Upper lobe of left lung (tissue), 6 donors: ENCODE results near the gene NRIP2. TPM values are rescaled to one million over a fixed set of nuclear protein-coding genes. Genes with fewer than 3 reads are reported as not detected.
"Not testable (repeated sequence)": the region's sequence is repeated elsewhere in the genome, so short reads cannot be mapped to it uniquely, and the experiment has no call there.

ENCODE experiments used
- ATAC-seq, 2 donors: fragments of 200-7000 bp; cut with Tn5 transposase; one replicate each; pipeline ENCODE4 v1.9.1; 2022; ENCODE audit warnings: mild to moderate bottlenecking in 2 of 2, moderate library complexity in 2 of 2; ENCODE audit not compliant: low FRiP score in 2 of 2
- DNase-seq, 2 donors: peaks; one replicate each; pipeline ENCODE4 v3.0.0-alpha.2; 2019 to 2020
- H3K27ac ChIP-seq, 4 donors: fragments of 200-600 bp; sonication (generic); one replicate each; pipeline ENCODE4 v1.5.1; 2016 to 2019
- H3K27me3 ChIP-seq, 4 donors: fragments of 200-600 bp; sonication (generic); one replicate each; pipeline ENCODE4 v1.5.1; 2017 to 2019
- H3K36me3 ChIP-seq, 4 donors: fragments of 200-600 bp; sonication (generic); one replicate each; pipeline ENCODE4 v1.5.1; 2016 to 2019
- H3K4me1 ChIP-seq, 4 donors: fragments of 200-600 bp; sonication (generic); one replicate each; pipeline ENCODE4 v1.5.1; 2018 to 2019
- H3K4me3 ChIP-seq, 4 donors: fragments of 200-600 bp; sonication (generic); one replicate each; pipeline ENCODE4 v1.5.1; 2017 to 2019; ENCODE audit warnings: mild to moderate bottlenecking in 2 of 4, moderate library complexity in 1 of 4
- H3K9me3 ChIP-seq, 4 donors: fragments of 200-600 bp; sonication (generic); one replicate each; pipeline ENCODE4 v1.5.1; 2018 to 2019
- CTCF ChIP-seq, 6 experiments: fragments of 450-650 bp in 4 of 6; fragments of 200-600 bp in 2 of 6; sonication (generic) in 2 of 6; IDR thresholded peaks; one replicate each; pipeline ENCODE4 v1.5.1; 2016 to 2019; ENCODE audit warnings: antibody characterized with exemption in 6 of 6
- EP300 ChIP-seq, 4 donors: sonication (generic); formaldehyde crosslinking; IDR thresholded peaks; one replicate each; pipeline ENCODE4 v1.5.1; 2017; ENCODE audit warnings: antibody characterized with exemption in 4 of 4, control low read depth in 2 of 4
- POLR2A ChIP-seq, 4 donors: fragments of 450-650 bp; IDR thresholded peaks; one replicate each; pipeline ENCODE4 v1.5.1; 2016 to 2017; ENCODE audit warnings: antibody characterized with exemption in 4 of 4, mild to moderate bottlenecking in 2 of 4
- POLR2AphosphoS5 ChIP-seq, 2 donors: sonication (generic); formaldehyde crosslinking; IDR thresholded peaks; one replicate each; pipeline ENCODE4 v1.5.1; 2017; ENCODE audit warnings: antibody characterized with exemption in 2 of 2
- WGBS, 2 donors: methylation state at CpG; one replicate each; pipeline ENCODE4 v1.1.5; 2017 to 2018; 5-methylcytosine and 5-hydroxymethylcytosine counted together
- total RNA-seq, 6 donors: library from RNA; depleted of rRNA in 4 of 6; stranded (reverse); fragments of >200 nt in 4 of 6; gene quantifications; one replicate each; pipeline versions ENCODE4 v1.1.0 to v1.2.1, GENCODE V29; 2016 to 2021
- donor health status: DM: no; HTN: no; CAD: no; lungs with moderate emphysema.
- donor health status: DM: no; HTN: yes; CAD: no; lungs with severe emphysema.

NRIP2 gene
- total RNA-seq, 6 donors from 2014 or later = 0.23 to 0.74 TPM; not detected in 4

- TF ChIP-seq EP300 (IDR thresholded peaks at IDR 0.05) (no peak), POLR2A (IDR thresholded peaks at IDR 0.05) (no peak), CTCF (IDR thresholded peaks at IDR 0.05) (no peak), POLR2AphosphoS5 (IDR thresholded peaks at IDR 0.05) (no peak)
- WGBS, 2 donors = 11 to 22% methylated on average over 7 to 17 of the region's 38 CpGs
- Histone ChIP-seq H3K4me3 (peak overlapping the region; percentile 64 to 98 (median 90)), H3K27ac (peak overlapping the region; percentile 91 to 96 (median 94)), H3K36me3 (no peaks in the 10 kb centered on the region), H3K27me3 (no peaks in the 10 kb centered on the region), H3K9me3 (no peaks in the 10 kb centered on the region), H3K4me1 (peaks cover 19 to 26% (median 21%) of the 10 kb centered on the region in 4 donors)
- DNase-seq = no peak
- ATAC-seq = peak; percentile 25 to 59
Observed at GRCh38 chr12:2876431-2877046, 41.7 kb upstream of the NRIP2 start.

GRCh38 chr12:2868986-2869632 lies 34.3 kb upstream of the NRIP2 start:
- not testable (repeated sequence) for H3K27ac ChIP-seq, H3K4me1 ChIP-seq, H3K4me3 ChIP-seq, H3K9me3 ChIP-seq, H3K36me3 ChIP-seq, DNase-seq, H3K27me3 ChIP-seq, ATAC-seq
- 83 to 91% methylated on average over 9 of the region's 9 CpGs for WGBS, 2 donors

GRCh38 chr12:2864198-2864597 lies 29.4 kb upstream of the NRIP2 start:
- WGBS, 2 donors = 97 to 100% methylated on average over 5 to 9 of the region's 9 CpGs
- no peak overlapping the region for H3K27ac ChIP-seq
- H3K9me3 ChIP-seq = no peaks in the 10 kb centered on the region
- no peaks in the 10 kb centered on the region for H3K27me3 ChIP-seq
- ATAC-seq (no peak), DNase-seq (no peak)
- TF ChIP-seq EP300 (IDR thresholded peaks at IDR 0.05) (no peak), POLR2A (IDR thresholded peaks at IDR 0.05) (no peak), CTCF (IDR thresholded peaks at IDR 0.05) (no peak), POLR2AphosphoS5 (IDR thresholded peaks at IDR 0.05) (no peak)
- no peaks in the 10 kb centered on the region for H3K36me3 ChIP-seq
- no peaks in the 10 kb centered on the region for H3K4me1 ChIP-seq
- H3K4me3 ChIP-seq = no peak overlapping the region

- H3K4me1 ChIP-seq, ATAC-seq, H3K36me3 ChIP-seq, DNase-seq, H3K9me3 ChIP-seq, H3K27ac ChIP-seq, H3K4me3 ChIP-seq, H3K27me3 ChIP-seq: not testable (repeated sequence)
- 93 to 97% methylated on average over 7 of the region's 7 CpGs for WGBS, 2 donors
Observed at GRCh38 chr12:2863402-2863801, 28.6 kb upstream of the NRIP2 start.

- TF ChIP-seq CTCF (IDR thresholded peaks at IDR 0.05) (no peak), POLR2A (IDR thresholded peaks at IDR 0.05) (no peak), POLR2AphosphoS5 (IDR thresholded peaks at IDR 0.05) (no peak), EP300 (IDR thresholded peaks at IDR 0.05) (no peak)
- no peaks in the 10 kb centered on the region for H3K9me3 ChIP-seq
- no peak overlapping the region for H3K4me3 ChIP-seq
- 90 to 93% methylated on average over 7 of the region's 7 CpGs for WGBS, 2 donors
- H3K27me3 ChIP-seq = no peaks in the 10 kb centered on the region
- no peak for ATAC-seq
- no peak for DNase-seq
- H3K27ac ChIP-seq = no peak overlapping the region
- peaks cover 0 to 6% (median 2%) of the 10 kb centered on the region in 4 donors for H3K36me3 ChIP-seq
- H3K4me1 ChIP-seq = no peaks in the 10 kb centered on the region
Observed at GRCh38 chr12:2862876-2863275, 28.0 kb upstream of the NRIP2 start.

- peaks cover 0 to 14% (median 2%) of the 10 kb centered on the region in 4 donors for H3K36me3 ChIP-seq
Observed at GRCh38 chr12:2860170-2860569, 25.3 kb upstream of the NRIP2 start.

More at GRCh38 chr12:2860170-2860569, 25.3 kb upstream of the NRIP2 start:
- no peak overlapping the region for H3K27ac ChIP-seq
- H3K4me3 ChIP-seq = no peak overlapping the region
- no peaks in the 10 kb centered on the region for H3K4me1 ChIP-seq
- H3K27me3 ChIP-seq = no peaks in the 10 kb centered on the region
- TF ChIP-seq EP300 (IDR thresholded peaks at IDR 0.05) = no peak
- no peak for TF ChIP-seq CTCF (IDR thresholded peaks at IDR 0.05)
- TF ChIP-seq POLR2A (IDR thresholded peaks at IDR 0.05) = no peak
- TF ChIP-seq POLR2AphosphoS5 (IDR thresholded peaks at IDR 0.05) = no peak
- ATAC-seq (no peak), DNase-seq (no peak)
- H3K9me3 ChIP-seq = no peaks in the 10 kb centered on the region
